NCI-H82 (cell line): Measurements from ENCODE around the gene AMTN.
A peak's percentile ranks its signal among the peaks of the same experiment; 100 is the strongest.
"Not testable (repeated sequence)": the region's sequence is repeated elsewhere in the genome, so short reads cannot be mapped to it uniquely, and the experiment has no call there.

Experiments used
- DNase-seq: peaks from one replicate; lab custom pipeline; 2025; lab: John Stamatoyannopoulos, UW

Gene AMTN

DNA sequence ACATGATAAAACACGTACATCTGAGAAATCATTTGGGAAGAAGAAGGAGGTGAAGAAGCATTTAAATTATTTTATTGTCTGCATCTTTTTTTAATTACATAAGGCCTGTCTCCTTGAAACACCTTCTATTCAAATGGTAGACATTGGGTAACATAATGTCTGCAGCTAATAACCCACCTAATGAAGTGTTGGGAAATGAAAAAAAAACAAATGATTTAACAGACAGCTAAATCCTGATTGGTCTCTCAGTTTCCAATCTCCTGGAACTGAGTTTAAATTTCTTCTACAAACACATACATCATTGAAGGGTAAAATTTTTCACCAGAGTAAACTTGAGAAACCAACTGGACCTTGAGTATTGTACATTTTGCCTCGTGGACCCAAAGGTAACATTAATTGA lies at the start of gene AMTN:
TSS of gene AMTN (plus strand) at position 301 of the 400 bp plus-strand sequence. CDS start 209 bp downstream, outside the sequence.
- no peak for DNase-seq

- no peak for DNase-seq
Observed at GRCh38 chr4:70471897-70472296, 46.5 kb upstream of the AMTN start, which contains the start of gene MUC7. Gene MUC7 (plus strand): TSS chr4:70472197. CDS start chr4:70474022, 1,825 bp downstream.

DNA sequence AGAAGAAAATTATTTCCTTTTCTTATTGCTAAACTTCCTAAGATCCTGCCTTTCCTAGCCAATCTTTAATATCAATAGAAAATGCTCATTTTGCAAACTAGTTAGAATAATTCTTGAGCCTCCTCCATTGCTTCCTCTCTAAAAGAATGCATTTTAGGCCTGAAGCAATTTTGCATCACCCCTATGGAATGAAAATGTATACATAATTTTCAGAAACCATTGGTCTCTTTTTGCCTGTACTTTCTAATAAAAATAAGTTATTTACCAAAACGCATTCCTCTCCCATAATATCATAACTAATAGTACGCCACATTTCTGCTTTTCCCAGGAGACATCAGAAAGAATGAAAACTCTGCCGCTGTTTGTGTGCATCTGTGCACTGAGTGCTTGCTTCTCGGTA lies 44.7 kb upstream of the AMTN start:
- DNase-seq, result no peak

DNA sequence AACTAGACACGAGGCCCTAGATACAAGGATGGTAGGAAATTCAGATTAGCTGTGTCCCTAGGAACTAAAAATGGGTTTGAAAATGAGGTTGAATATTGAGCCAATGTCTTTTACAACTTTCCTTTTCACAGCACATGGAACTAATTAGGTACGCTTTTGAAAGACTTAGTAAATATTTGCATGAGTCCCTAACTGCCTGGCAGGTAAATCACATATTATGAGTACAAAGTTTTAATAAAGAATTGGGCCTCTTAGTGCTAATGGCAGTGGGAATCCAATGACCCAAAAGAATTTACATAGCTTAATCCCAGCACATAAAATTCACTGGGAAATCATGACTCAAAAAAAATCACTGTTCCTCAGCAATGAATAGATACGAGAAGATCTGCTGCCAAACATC lies 29.6 kb upstream of the AMTN start:
- no peak for DNase-seq

DNA sequence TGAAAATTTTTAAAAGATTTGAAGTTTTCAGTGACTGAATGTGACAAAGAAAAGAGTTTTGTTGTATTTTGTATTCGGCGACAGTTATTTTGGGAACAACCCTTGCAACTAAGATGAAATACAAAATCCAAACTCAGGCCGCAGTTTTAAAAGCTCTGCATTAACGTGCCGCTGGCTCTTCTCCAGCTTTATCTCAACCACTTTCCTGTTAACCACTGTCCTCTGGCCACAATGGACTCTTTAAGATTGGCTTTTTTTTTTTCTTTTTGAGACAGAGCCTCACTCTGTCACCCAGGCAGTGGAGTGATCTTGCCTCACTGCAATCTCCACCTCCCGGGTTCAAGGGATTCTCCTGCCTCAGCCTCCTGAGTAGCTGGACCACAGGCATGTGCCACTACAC lies 22.1 kb upstream of the AMTN start:
- no peak for DNase-seq

DNA sequence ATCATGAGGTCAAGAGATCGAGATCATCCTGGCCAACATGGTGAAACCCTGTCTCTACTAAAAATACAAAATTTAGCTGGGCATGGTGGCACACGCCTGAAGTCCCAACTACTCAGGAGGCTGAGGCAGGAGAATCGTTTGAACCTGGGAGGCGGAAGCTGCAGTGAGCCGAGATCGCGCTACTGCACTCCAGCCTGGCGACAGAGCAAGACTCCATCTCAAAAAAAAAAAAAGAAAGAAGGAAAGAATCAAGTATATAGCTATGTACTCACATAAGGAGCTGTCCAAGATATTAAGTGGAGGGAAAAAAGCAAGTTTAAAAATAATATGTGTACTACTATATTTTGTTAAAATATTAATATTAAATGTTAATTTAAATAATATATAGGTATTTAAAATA lies 16.5 kb upstream of the AMTN start:
- not testable (repeated sequence) for DNase-seq

DNA sequence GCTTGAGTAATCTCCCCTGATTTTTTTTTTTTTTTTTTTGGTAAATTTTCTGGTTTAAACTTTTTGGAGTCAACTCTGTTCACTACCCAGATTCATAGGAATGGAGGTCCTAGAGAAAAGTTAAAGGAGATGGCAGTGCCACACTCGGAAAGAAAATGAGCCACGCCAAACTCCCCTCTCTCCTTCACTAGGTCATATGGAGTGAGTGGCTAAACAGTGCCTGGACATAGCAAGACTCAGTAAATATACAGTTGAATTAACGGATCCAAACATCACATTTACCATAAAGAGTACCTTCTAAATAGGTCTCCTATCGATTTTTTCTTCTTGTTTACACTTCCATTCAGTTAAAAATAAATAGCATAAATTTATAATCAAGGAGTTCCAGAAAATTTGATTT lies 13.6 kb upstream of the AMTN start:
- DNase-seq, result no peak

GRCh38 chr4:70505151-70505748 lies 13.1 kb upstream of the AMTN start:
- DNase-seq, result peak; percentile 72

DNA sequence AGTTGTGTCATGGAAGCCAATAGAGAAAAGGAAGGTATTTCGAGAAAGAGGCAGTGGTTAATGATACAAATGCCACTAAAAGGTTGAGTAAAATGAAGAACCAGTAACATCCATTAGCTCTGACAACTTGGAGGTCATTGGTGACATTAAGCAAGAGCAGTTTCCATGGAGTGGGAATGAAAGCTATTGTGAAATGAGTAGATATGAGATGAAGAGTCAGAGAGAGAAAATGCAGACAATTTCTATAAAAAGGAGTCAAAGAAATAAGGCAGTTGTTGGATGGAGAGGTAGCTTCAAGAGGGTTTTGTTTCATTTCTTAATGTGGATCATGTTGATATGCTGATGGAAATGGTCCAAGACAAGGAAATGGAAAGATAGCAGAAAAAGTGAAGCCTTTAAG lies 9.6 kb upstream of the AMTN start:
- DNase-seq, result no peak

- DNase-seq, result no peak
Observed at GRCh38 chr4:70511365-70511764, 7.0 kb upstream of the AMTN start.

GRCh38 chr4:70515367-70516250 lies 2.8 kb upstream of the AMTN start:
- no peak for DNase-seq

- no peak for DNase-seq
Observed at GRCh38 chr4:70518716-70519115, 347 bp downstream of the AMTN start.

GRCh38 chr4:70522626-70523025 lies 4.3 kb downstream of the AMTN start:
- no peak for DNase-seq

GRCh38 chr4:70530997-70531396 lies 12.6 kb downstream of the AMTN start:
- no peak for DNase-seq

DNA sequence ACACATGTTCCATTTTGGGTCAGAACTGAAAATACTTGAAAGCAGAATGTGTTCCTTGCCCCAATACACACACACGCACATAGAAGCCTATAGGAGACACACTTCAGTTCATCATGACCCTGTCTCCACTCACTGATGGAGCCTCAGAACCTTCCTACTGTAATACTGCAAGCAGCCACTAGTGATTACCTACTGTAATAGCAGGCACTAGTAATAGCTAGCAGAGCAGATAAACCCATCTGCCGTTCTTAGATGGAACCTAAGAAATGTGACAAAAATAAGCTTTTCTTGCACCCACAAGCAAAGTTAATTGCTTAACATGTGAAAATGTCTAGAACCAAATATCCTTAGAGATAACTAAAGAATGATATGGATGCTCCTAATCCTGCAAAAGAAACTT lies 13.6 kb downstream of the AMTN start:
- DNase-seq, result peak; percentile 31

GRCh38 chr4:70533211-70533610 lies 14.8 kb downstream of the AMTN start:
- DNase-seq, result no peak

- no peak for DNase-seq
Observed at GRCh38 chr4:70533791-70534190, 15.4 kb downstream of the AMTN start.

- DNase-seq, result not testable (repeated sequence)
Observed at GRCh38 chr4:70534886-70535285, 16.5 kb downstream of the AMTN start.

GRCh38 chr4:70538869-70539268 lies 20.5 kb downstream of the AMTN start:
- DNase-seq, result no peak

GRCh38 chr4:70544279-70544868 lies 26.0 kb downstream of the AMTN start:
- peak; percentile 46 for DNase-seq

DNA sequence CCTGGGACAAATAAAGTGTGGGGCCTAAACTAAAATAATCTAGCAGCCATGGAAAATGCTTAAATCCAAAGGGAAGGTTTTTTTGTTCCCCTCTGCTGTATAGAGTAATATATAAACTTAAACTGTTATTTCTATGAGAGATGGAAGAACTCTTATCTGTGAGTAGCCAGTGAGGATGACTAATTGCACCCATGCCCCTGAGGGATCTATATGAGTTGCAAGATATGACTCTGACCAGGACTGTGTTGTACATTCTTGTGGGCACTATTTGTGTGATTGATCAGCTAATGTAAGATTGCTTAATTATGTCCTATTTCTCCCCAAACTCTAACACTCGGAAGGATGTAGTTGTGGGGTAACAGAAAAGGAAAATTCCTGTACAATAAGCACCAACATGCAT lies 38.5 kb downstream of the AMTN start:
- no peak for DNase-seq

GRCh38 chr4:70559211-70559830 lies 41.0 kb downstream of the AMTN start:
- DNase-seq, result peak; percentile 67

DNA sequence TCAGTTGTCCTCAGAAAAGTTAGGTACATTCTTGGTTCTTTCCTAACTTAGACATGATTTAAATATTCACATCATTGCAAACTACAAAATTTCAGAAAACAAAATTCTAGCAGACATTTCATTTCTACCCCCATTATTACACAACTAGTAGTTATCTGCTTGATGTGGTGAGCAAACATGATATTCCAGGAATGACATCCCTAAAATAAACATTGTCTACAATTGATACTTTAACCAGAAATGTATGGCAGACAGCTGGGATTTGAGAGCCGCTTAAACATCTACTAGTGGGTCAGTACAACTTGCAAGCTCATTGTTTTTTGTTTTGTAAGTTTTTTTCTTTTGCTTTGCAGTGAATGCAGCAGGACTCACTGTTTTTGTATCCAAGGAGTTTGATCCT lies 41.6 kb downstream of the AMTN start:
- no peak for DNase-seq
